NCI-H1436 treated with DMSO at 0.1 percent for 48 hours (cell line): ENCODE data around the gene LRMDA.

Source experiments
- DNase-seq: peaks from one replicate; lab custom pipeline; 2025; lab: John Stamatoyannopoulos, UW

Gene LRMDA

DNA sequence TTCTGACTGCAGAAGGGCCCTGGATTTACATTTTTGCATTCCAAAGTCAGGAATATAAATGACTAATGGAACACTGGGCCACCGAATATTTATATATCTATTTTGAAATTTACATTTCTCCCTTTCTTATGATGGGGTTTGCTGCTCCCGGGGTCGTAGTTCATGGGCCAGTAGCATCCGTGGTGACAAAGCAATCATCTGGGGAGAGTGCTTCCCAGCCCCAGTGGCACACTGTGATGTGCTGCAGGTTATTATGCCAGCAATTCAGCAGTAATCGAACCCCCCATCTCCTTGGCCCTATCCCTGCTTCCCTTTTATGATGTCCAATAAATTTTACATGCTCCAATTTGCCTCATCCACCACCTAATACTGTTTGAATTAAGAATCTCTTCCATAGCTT is 837.5 kb downstream of the LRMDA start:
- DNase-seq = no peak

DNA sequence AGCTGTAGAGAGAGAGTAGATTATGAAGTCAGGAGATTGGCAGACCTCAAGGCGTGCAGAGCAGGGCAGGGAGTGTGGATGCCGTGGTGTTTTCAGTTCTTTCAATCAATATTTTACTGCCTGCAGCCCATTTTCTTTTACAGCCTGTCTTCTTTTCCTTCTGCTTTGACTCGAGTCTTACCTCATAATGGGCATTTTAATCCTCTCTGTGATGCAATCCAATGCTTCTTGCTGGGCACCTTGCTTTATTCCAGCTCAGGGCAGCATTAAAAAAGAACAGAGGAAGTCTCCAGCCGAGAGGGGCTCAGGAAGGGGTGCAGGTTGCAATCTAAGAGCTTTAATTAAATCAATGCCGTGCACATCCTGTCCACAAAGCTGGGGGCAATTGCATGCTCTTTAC is 839.0 kb downstream of the LRMDA start:
- no peak for DNase-seq

DNA sequence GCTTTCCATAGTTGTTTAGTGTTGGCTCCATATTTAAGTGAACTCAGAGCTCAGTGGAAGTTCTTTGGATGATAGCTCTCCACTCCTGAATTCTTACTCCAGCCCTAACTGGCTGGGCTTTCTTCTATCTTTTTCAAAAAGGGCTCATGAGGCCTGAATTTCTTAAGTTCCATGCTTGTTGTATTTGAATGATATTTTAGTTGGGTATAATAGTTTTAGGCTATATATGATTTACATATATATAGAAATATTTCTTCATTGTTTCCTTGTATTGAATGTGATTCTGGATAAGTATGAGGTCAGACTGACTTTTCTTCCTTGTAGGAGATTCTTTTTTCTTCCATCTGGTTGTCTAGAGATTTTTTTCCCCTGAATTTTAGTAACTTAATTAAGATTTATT is 843.5 kb downstream of the LRMDA start:
- no peak for DNase-seq

- no peak for DNase-seq
These were observed 847.5 kb downstream of the LRMDA start for GRCh38 chr10:76278811-76279460.

DNA sequence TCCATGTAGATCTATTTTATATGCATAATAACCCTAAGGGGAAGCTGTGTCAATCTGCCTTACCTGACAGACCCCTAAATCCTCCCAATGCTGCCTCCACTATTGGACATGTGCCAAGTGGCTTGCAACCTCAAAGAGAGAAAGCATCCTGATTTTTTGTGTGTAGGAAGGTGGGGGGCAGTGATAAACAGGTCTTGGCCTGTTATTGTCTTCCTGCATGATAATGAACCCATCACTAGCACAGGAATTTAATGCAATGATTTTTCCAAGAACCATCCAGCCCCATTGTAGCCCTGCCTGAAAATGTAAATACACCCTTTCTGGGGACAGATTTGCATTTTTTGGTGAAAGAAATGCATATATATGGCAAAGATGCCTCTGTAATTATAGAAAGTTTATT is 850.2 kb downstream of the LRMDA start:
- DNase-seq = no peak

- peak; percentile 43 for DNase-seq
These were observed 850.9 kb downstream of the LRMDA start for GRCh38 chr10:76282061-76283025.

GRCh38 chr10:76284351-76284750 is 852.9 kb downstream of the LRMDA start:
- DNase-seq = no peak

- no peak for DNase-seq
These were observed 853.6 kb downstream of the LRMDA start for GRCh38 chr10:76285012-76285411.

- DNase-seq = no peak
These were observed 854.1 kb downstream of the LRMDA start for GRCh38 chr10:76285515-76285914.

DNA sequence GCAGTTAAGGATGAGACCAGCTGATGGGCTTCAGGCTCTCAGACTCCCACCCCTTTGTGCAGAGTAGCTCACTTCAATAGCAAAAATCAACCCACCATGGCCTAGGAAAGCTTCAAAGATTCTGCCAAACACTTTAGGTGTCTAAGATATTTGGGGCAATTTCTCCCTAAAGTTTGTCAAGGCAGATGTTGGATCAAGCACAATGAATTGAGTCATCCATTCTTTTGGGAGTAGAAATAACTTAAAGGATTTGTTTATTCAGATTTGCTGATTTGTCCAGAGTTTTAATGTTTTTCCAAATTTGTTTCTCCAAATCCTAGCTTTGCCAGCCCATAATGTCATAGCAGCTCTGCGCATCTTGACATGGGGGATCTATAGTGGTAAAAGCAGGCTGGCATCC is 855.1 kb downstream of the LRMDA start:
- no peak for DNase-seq

- DNase-seq = no peak
These were observed 856.4 kb downstream of the LRMDA start for GRCh38 chr10:76287856-76288255.

DNA sequence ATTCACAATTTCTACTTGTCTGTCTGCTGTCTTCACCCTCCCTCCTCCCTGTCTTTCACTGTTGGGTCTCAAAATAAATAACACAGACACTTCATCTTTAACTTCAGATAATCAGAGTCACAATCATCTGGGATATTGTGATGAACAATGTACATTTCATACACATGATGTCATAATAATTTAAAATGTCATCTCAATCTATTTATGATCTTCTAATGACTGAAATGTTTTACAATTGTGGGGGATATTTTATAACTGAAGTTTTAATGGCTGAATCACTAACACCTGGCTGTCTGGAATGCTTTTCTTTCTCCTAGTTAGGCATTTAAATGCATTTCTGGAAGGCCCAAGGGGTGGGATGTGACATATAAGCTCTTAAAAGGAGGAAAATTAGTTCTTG is 859.8 kb downstream of the LRMDA start:
- no peak for DNase-seq

DNA sequence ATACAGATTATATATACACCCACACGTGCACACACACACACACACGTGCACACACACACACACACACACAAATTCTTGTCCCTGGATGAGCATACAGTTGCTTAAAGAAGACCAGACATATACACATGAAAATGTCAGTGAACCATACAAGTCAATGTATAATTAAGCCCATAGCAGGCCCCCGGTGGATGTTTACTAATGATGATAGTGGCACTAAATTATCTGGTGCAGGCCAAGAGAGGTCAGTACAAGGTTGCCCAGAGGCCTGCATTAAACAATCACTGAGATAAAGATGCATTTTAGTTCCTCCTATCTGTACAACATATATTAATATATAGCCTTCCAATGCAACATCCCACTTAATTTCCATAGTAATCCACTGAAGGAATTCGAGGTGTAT is 860.5 kb downstream of the LRMDA start:
- no peak for DNase-seq

GRCh38 chr10:76296957-76297356 is 865.5 kb downstream of the LRMDA start:
- no peak for DNase-seq

- no peak for DNase-seq
These were observed 865.9 kb downstream of the LRMDA start for GRCh38 chr10:76297358-76297757.

DNA sequence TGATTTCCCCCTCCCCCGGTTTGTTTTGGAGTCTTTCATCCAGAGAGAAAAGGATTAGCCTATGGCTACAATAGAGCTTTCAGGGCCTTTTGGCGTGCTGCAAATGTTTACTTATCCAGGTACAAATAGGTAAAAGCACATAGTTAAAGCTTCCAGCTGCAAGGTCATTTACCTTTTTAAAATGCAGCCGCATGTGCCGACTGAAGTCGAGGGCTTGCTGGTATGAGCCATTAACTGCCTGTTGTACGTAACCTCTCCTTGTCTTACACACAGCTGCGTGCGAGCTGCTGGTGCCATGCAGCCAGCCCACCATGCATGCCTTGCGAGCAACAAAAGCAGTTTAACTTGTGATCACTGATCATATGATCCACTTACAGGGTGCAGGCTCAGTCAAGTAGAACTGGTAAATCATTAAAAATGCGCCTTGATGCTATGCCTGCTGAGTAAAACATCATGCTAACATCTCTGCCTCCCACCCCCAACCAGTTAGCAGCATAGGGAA is 866.4 kb downstream of the LRMDA start:
- DNase-seq = peak; percentile 63

DNA sequence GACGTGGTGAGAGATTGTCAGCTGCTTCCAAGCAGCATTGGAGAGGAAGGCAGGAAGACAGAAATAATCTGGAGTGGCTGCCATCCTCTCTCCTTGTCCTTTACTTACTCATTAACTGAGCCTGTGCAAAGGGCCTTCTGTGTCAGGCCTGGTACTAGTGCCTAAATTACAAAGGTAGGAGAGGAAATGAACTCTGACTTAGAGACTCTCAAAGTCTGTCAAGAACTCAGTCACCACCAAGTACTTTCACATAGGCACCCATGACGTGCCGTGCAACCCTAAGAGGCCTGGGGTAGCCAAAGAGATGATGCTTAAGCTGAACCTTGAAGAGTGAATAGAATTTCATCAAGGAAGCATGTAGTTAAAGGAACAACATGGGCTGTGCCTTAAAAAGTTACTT is 866.9 kb downstream of the LRMDA start:
- no peak for DNase-seq

DNA sequence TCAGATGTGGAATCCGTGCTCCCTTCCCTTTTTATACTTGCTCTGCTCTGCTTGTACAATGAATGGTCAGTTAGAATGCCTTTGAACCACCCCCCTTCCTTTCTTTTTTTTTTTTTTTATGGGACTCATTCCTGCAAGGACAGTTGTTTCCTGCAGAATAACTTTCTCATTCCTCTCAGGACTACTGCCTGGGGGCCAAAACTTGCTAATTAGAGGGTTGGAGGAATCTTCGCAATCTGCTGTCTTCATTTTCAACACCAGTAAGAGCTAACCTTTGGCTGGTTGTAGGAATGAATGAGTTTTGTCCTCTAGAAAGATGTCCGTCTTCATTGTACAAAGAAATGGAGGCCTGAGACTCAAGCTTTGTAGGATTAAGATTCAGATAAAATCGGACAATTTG is 868.1 kb downstream of the LRMDA start:
- no peak for DNase-seq

- DNase-seq = no peak
These were observed 869.8 kb downstream of the LRMDA start for GRCh38 chr10:76301211-76301610.

DNA sequence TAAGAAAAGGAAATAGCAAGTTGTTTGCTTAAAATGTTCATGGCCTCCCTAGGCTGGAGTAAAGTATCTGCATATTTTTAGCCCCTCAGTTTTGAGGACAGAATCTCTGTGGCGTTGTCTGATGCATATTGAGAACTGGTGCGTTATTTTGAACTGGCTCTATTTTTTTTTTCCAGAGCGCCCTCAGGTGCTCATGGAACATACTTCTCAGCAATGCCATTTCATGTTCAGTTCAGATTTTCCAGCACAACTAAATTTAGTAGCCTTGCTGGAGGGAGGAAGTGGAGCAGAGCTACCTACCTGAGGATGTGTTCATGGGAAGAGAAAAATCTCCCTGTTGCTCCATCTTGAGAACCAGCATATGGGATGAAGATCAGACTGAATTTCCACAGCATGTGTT is 870.5 kb downstream of the LRMDA start:
- DNase-seq = no peak

DNA sequence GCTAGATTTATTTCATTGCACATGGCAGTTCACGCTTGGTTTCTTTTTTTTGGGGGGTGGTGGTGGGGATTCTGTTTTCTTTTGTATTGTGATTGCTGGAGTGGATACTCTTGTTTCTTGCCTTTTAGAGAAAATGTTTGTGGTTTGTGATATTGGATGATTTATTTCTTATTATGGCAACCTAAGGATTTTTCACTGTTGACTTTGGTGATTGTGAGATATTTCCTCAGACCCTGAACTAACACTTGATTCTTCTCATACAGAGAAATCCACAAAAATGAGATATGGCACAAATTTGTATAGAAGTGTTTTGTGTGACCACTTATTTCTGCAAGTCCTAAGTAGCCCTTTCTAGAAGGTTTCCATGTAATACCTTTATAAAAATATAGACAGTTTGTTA is 871.1 kb downstream of the LRMDA start:
- no peak for DNase-seq

DNA sequence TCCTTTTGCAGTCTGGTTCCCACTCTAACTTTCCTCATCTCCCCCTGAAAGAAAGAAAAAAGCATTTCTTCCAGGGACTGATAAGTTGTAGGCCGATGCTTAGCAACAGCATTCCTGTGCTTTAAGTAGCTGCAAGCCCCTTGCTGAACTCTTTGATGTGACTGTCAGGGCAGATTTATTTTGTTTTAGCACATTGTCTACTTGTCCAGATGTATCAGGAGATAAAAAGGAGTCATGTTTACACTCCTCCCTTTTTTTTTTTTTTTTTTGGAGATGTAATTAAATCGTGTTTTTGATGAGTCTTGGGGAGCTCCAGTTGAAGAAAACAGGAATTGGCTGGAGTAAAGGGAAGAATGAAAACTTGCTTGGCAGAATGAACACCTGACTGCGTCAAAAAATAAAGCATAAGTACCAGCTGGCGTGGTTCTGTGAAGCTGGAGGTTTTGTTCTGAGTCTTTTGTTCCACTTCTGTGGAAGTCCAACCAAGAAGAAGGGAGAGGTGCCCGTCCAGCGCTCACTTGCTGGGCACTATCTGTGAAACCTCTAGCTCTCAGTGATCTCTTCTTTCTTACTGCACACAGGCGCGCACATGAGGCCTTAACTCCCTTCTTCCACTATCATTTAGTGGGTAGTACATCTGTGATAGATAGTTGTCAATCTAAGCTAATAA is 871.7 kb downstream of the LRMDA start:
- no peak for DNase-seq
